GM20431 (cell line): Measurements from ENCODE around the gene TSC22D4.
"Not testable (repeated sequence)": the region's sequence is repeated elsewhere in the genome, so short reads cannot be mapped to it uniquely, and the experiment has no call there.

Experiments
- in situ Hi-C: fragments of 300-500 bp; cut with MseI, MboI; formaldehyde crosslinking; loops from one replicate; pipeline ENCODE4 v1.15.0; 2020; ENCODE audit warnings: low sequenced_read_pairs; ENCODE audit not compliant: unreplicated experiment

Gene TSC22D4

DNA sequence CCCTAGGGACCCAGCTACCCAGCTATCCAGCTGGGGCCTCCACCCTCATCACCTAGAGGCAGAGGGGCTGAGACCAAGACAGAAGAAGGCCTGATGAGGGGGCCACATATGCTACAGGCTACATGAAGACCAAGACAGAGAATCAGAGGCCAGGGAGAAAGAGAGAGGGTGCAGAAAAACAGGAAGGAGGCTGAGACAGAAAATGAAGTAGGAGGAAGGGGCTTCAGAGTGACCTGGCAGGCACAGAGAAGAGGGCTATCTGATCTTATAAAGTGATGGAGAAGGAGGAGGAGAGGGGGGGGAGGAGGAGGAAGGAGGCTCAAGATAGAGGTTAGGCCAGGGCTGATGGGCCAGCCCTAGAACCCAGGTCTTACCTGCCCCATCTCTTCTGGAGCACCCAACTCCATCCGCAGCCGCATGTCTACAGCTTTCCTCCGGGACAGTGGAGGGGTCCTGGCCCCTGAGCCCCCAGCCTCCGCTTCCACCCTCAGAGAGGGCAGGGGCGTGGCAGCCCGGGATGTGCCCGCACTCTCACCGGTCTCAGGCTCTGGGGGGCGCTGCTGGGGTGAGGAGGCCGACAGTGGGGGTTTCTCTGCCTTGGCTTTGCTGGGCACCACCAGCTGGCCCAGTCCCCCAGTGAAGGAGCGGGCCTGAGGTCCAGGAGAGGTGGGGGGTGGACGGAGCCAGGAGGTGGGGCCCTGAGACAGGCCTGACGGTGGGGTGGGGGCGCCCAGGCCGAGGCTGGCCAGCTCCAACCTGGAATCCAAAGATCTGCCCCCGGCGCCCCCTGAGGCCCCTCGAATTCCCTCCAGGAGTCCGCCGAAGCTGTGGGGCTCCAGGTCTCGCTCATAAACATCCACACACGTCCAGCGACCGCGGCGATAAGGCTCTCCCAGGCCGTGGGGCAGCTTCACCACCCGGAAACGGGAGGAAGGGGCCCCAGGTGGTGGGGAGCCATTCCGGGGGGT lies 1.8 kb downstream of the TSC22D4 start:
- in situ Hi-C loops, result loop anchor here (25.0 kb wide), 1 partner anchor 210 kb away; the partner anchor contains the start of gene GIGYF1

DNA sequence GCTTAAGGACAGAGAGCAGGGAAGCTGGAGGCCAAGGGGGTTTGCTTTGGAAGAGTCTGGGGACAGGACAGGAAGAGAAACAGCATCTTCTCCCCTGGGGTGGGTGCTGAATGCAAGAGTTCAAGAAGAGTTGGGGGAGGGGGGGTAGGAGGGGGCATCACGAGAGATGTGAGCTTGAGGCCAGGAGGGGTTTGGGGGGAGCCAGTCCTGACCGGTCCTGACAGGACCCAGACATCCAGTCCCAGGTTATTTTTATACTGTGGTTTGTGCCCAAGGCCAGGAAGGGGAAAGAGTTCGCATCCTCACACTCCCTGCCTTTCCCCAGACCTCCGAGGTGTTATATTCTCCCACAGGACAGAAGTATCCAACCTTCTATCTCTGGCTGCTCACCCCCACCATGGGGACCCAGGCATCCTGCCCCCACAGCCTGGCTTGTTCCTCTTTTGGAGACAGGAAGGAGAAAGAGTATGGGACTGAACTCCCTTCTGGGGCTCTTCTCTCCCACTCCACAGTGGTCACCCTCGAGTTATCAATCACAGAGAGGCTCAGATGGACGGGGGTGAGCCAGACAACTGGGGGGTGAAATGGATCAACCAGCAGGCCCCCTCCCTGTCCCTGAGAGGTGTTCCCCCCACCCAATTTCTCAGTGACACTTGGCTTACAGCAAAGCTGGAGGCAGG lies 2.8 kb downstream of the TSC22D4 start:
- in situ Hi-C loops, result loop anchor here (25.0 kb wide), 1 partner anchor 211 kb away; the partner anchor contains the start of gene GIGYF1

DNA sequence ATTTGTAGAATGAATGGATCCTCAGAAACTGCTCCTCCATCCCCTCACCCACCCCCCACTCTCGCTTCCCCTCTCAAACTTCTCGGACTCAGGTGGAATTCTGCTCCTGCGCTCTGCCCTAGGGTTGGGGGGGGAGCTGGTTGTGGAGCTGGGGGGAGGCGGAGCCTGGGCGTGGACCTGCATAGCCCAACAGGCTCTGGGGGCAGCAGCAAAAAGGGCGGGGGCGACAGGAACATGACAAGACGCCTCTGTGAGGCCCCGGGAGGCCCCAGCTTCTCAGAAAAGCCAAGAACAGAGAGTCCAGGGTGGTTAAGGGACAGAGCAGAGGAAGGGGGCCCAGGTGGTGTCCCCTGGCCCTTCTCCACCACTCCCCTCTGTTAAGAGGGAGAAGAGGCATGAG lies 3.5 kb downstream of the TSC22D4 start:
- in situ Hi-C loops, result loop anchor here (25.0 kb wide), 1 partner anchor 212 kb away; the partner anchor contains the start of gene GIGYF1

DNA sequence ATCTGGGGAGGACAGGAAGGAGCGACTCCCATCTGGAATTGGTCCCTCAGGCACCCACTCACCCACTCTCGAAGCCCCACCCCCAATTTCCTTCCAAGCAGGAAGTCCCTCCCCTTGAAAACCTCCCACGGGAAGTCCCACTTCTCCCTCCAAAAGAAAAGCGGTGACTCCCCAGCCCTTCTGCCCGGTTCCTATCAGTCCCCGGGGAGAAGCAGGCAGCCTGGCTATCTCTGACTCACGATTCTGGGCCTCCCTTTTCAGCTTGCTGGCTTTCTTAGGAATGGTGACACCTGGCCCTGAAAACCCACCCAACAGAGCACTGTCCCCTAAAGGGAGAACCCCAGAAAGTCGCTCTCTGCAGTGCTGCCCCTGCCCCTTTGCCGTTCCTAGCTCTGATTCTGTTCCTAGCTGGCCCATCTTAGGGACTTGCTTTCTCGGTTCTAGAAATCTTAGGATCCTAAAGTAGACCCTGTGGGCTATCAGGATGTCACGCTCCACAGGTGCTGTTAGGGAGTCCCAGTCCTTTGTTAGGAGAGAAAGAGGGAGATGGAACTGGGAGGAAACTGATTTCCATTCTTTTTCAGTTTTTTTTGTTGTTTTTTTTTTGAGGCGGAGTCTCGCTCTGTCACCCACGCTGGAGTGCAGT lies 6.0 kb downstream of the TSC22D4 start:
- in situ Hi-C loops, result no loop called here

DNA sequence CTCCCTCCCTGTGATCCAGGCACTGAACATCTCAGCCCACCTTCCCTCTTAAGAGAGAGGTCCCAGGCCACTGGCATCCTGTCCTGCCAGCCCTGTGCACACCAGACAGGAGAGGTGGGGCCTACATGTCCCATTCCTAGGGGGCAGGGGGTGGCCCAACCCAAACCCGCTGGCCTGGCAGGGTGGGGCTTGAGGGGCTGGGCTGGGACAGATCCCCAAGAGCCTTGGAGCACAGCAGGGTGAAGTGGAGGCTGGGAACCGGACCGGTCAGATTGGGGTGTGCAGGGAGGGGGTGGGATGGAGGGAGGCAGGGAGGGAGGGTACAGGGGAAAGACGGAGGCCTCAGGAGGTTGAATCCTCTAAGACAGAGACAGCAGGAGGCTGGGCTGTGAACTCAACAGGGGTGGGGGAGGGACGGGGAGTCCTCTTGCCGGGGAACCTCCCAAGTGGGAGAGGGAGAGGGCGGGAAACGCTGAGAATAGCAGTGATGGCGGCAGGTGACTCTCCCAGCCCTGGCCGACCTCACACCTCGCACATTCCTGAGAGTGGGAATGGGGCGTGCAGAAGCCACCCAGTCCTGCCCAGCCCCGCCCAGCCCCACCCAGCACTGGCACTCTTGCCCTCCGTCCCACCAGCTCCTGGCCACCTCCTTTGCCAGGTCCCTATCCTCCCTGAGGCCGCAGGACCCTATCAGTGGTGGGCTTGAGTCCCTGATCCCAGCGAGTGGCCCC lies 6.7 kb downstream of the TSC22D4 start:
- in situ Hi-C loops, result no loop called here

DNA sequence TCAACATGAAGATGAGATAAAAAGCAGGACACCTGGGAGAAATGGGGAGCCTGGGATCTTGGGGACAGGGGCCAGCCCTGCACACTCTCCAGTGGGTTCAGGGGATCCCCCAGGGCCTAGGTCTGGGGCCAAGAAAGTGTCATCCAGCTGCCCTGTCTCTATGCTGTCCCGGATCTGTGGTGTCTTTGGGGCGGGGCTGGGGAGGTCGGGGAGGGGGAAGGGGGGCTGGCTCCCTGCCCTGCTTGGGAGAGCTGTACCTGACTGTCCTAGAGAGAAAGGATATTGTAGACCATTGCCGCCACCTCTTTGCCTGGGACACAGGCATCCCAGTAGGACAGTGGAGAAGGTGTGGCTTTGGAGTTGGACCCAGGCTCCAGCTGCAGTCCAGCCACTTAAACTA lies 8.0 kb downstream of the TSC22D4 start:
- in situ Hi-C loops, result no loop called here

DNA sequence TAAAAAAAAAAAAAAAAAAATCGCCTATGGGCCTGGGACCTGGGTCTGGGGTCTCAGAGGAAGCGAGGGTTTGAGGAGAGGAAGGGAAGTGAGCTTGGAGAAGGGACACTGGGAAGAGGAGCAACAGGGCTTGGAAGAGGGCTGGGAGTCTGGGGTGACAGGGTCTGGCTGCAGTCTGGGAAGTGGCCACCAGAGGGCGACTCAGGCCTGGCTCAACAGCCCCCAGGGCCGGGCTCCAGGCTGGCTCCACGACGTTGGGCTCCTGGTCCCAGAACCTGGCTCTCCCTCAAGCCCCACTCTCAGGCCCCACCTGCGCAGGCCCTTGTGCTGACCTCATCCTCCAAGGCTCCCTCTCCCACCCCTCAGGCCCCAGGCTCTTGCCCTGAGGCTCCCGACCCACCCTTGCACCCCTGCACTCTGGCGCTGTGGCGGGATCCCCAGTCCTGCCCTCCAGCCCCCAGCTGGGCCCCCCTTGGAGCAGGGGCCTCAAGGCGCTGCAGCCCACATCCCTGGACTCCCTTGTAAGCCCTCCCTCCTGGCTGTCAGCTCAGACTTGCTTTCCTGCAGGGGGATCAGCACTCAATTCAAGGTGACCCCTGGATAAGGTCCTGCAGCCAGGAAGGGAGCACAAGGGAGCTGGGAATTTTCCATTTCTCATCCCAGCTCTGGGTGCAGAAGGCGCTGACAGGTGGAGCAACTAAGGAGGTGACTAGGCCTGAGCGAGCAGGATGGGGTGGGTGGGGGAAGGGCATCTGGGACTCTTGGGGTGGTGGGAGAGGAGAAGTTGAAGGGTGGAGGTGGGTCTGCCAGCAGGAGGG lies 9.6 kb downstream of the TSC22D4 start:
- in situ Hi-C loops, result no loop called here

DNA sequence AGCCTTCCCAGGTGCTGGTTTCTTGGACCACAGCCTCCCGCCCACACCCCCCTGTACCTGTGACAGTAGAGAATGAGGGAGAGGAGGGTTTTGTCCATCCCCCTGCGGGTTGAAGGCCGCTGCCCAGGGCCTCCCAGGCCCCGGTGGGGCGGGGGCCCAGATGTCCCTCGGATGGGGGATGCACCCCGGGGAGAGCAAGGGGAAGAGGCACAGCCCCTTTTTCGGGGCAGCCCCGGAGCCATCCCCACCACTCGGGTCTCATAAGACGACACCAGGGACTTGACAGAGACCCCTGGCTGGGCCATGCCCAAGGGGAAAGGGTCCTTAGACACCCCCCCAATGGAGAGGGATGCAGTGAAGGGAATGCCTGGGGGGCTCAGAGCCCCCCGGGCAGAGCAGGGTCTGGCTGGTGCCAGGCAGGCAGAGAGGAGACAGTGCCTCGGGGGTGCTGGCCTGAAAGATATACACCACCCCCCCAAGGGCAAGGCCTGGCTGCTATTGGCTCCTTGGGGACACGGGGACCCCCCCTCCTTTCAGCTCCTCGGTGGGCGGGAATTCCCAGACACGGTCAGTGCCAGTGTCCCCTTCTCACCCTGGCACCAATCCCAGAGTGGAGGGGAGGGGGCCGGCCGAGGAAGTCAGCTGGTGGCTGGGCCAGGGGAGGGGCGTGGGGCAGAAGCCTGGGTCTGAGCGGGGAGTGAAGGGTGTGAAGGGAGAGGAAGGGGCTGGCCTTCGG lies 11.2 kb downstream of the TSC22D4 start:
- in situ Hi-C loops, result no loop called here

DNA sequence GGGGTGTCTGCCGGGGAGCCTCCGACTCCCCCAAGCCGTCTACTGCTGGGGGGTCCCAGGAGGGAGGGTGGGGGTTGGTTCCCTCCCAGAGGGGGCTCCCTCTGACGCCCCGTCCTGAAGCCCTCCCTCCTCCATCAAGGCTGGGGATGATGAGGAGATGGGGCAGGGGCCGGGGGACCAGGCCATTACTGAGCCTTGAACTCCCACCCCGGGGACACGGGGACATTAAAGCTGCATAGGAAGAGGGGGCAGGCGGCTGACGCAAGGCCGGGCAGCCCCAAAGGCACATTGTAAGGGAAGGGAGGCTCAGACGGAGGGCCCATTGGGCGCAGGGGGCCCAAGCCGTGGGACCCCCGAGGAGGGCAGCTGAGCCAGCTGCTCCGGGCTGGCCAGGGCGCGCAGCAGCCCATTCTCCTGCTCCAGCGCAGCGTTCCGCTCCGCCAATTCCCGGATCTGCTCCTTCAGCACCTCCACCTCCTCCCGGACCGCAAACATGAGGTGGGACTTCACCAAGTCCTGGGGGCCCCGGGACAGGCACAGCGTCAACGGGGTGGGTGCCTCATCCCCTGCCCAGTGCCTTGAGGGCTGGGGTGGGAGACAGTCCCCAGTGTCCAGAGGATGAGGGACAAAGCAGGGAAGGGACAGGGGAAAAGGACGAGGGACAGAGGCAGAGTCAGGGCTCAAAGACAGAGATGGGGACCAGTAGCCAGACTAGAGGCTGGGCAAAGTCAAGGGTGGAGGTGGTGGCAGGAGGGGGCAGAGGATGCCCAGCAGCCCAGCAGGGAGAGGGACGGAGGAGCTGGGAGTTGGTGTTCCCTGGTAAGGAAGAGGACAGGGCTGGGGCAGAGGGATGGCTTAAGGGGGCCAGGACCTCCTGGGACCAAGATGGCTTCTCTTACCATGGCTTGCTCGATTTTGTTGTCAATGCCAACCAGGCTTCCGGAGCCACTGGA lies 12.1 kb downstream of the TSC22D4 start:
- in situ Hi-C loops, result no loop called here

DNA sequence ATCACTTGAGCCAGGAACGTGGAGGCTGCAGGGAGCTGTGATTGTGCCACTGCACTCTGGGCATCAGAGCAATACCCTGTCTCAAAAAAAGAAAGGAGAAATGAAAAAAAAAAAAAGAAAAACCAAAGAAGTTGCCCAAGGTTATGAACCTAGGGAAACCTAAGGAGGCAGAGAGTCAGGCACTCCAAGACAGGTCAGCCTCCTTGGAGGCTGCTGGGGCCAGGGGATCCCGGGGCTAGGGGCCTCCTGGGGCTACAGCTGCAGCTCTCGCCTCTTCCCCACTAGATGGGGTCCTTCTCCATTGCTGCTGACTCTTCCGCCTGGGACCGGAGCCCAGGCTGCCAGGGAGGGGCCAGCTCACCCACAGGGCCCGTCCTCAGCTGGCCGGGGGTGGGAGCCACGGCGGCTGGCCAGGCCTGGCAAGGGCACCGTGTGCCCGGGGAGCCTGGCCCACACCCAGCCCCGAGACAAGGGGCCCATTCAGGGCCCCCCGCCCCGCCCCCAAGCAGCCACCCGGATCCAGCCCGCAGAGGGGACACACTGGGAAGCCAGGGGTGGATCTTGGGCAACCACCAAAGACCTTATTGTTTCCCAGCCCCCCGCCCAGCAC lies 13.2 kb downstream of the TSC22D4 start:
- in situ Hi-C loops, result no loop called here

DNA sequence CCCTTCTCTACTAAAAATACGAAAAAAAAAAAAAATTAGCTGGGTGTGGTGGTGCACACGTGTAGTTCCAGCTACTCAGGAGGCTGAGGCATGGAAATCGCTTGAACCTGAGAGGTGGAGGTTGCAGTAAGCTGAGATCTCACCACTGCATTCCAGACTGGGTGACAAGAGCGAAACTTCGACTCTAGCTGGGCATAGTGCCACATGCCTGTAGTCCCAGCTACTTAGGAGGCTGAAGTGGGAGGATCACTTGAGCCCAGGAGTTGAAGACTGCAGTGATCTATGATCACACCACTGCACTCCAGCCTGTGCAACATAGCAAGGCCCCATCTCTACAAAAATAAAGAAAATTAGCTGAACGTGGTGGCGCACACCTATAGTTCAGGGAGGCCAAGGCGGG lies 13.7 kb downstream of the TSC22D4 start:
- in situ Hi-C loops, result no loop called here

DNA sequence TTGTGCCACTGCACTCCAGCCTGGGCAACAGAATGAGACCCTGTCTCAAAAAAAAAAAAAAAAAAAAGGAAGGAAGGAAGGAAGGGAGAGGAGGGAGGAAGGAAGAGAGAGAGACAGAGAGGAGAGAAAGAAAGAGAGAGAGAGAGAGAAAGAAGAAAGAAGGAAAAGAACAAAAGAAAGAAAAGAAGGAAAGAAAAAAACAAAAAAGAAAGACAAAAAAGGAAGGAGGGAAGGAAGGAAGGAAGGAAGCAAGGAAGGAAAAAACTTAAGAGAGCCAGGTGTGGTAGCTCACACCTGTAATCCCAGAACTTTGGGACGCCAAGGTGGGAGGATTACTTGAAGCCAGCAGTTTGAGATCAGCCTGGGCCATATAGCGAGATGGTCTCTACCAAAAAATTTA lies 14.2 kb downstream of the TSC22D4 start:
- in situ Hi-C loops, result no loop called here

DNA sequence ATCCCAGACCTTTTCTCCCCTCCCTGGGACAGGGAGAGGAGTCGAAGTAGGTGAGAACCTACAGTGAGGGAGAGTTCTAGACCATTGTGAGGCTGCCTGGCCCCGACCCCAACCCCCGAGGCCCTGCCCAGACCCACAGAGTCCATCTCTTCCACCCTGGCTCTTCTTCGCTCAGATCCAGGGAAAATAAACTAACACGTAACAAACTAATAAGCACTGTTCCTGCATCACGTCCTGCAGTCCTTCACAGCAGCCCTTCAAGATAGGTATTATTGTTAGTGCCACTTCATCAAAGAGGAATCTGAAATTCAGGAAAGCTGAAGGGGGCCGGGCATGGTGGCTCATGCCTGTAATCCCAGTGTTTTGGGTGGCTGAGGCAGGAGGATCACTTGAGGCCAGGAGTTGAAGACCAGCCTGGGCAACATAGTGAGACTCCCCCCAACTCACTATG lies 14.8 kb downstream of the TSC22D4 start, which contains the start of gene SPACDR:
Gene SPACDR, minus strand, starts transcription at position 51 of the 451 bp plus-strand sequence. CDS start 235 bp downstream, outside the sequence.
- in situ Hi-C loops, result no loop called here

DNA sequence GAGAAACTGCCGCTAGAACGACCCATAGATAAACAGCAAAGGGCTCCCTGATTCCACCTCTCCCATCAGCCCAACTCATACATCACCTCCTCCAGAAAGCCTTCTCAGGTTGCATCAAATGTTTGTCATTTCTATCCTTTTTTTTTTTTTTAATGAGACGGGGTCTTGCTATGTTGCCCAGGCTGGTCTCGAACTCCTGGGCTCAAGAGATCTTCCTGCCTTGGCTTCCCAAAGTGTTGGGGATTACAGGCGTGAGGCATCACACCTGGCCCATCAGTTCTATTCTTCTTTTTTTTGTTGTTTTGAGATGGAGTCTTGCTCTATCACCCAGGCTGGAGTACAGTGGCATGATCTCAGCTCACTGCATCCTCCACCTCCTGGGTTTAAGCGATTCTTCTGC lies 22.0 kb downstream of the TSC22D4 start:
- in situ Hi-C loops, result no loop called here

DNA sequence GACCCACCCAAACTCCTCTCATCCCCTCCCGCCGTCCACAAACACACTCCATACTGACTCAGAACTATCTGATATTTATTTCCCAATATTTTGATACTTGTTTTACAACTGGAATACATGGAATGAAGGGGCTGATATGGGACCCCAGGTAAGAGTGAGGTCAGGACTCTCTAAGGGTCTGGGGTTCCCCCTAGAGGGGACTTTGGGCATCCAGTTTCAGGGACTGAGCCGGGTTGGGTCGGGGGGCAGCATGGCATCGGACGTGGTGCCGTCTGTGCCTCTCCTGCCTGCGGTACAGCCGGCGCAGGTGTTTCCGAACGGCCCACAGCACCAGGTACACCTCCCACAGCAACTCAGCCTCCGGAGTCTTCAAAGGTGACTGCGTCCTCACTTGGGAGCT lies 22.5 kb downstream of the TSC22D4 start:
- in situ Hi-C loops, result no loop called here

DNA sequence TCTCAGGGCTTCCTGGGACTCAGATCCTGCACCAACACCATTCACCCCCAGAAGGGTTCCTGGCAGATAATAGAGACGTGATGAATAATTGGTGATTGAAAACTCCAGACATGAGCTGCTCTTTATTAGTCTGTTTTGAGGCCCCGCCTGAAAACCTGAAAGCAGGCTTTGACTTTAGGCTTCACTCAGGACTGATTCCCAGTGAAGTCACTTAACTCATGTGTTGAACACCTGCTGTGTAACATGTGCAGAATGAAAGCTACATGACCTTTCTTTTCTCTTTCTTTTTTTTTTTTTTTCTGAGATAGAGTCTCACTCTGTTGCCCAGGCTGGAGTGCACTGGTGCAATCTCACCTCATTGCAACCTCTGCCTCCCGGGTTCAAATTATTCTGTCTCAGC lies 23.8 kb downstream of the TSC22D4 start:
- in situ Hi-C loops, result no loop called here

DNA sequence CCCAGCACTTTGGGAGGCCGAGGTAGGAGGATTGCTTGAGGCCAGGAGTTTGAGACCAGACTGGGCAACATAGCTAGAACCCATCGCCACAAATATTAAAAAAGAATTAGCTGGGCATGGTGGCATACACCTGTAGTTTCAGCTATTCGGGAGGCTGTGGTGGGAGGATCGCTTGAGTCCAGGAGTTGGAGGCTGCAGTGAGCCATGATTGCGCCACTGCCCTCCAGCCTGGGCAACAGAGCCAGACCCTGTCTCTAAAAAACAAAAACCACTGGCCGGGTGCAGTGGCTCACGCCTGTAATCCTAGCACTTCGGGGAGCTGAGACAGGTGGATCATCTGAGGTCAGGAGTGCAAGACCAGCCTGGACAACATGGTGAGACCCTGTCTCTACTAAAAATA lies 25.2 kb downstream of the TSC22D4 start:
- in situ Hi-C loops, result not testable (repeated sequence)
